Small intestine (tissue), 7 donors: Measurements from ENCODE around the gene RBM23. TPM values are rescaled to one million over a fixed set of nuclear protein-coding genes. Genes with fewer than 3 reads are reported as not detected.

Source experiments
- DNase-seq, 2 donors: peaks; one replicate each; pipeline versions ENCODE4 v3.0.0 to v3.0.0-alpha.2; 2013
- FAIRE-seq: peaks from 2 replicates; lab custom pipeline; 2012; peaks lifted over from hg19 to GRCh38; lab: Jason Lieb, UNC
- H3K27ac ChIP-seq, 3 donors: one replicate each; pipeline ENCODE4 v1.5.1; 2013; ENCODE audit warnings: low read length in 2 of 3, mild to moderate bottlenecking in 2 of 3, control low read depth in 1 of 3, inconsistent platforms in 1 of 3, low read depth in 1 of 3, moderate library complexity in 1 of 3
- H3K27me3 ChIP-seq, 3 donors: one replicate each; pipeline ENCODE4 v1.6.1; 2013; ENCODE audit warnings: low read length in 3 of 3, inconsistent platforms in 1 of 3; ENCODE audit not compliant: control insufficient read depth in 3 of 3, insufficient read depth in 3 of 3
- H3K36me3 ChIP-seq, 3 donors: one replicate each; pipeline ENCODE4 v1.6.1; 2013; ENCODE audit warnings: low read length in 3 of 3, inconsistent platforms in 1 of 3, low read depth in 1 of 3, mild to moderate bottlenecking in 1 of 3, moderate library complexity in 1 of 3; ENCODE audit not compliant: control insufficient read depth in 3 of 3, insufficient read depth in 2 of 3
- H3K4me1 ChIP-seq, 3 donors: one replicate each; pipeline ENCODE4 v1.6.1; 2013; ENCODE audit warnings: low read length in 2 of 3, inconsistent platforms in 1 of 3, low read depth in 1 of 3, mild to moderate bottlenecking in 1 of 3, moderate library complexity in 1 of 3; ENCODE audit not compliant: control insufficient read depth in 3 of 3, insufficient read depth in 2 of 3
- H3K4me3 ChIP-seq, 3 donors: one replicate each; pipeline ENCODE4 v1.5.1; 2013; ENCODE audit warnings: low read length in 3 of 3, control low read depth in 1 of 3, inconsistent platforms in 1 of 3, low read depth in 1 of 3, mild to moderate bottlenecking in 1 of 3, moderate library complexity in 1 of 3
- H3K9me3 ChIP-seq, 2 donors: one replicate each; pipeline ENCODE4 v1.6.1; 2013; ENCODE audit warnings: low read depth in 1 of 2, low read length in 1 of 2; ENCODE audit not compliant: control insufficient read depth in 2 of 2, insufficient read depth in 1 of 2
- WGBS, 3 donors: extraction: QIAGEN DNeasy Blood & Tissue Kit; methylation state at CpG; one replicate each; pipeline ENCODE4 v1.1.7; 2013; 5-methylcytosine and 5-hydroxymethylcytosine counted together
- polyA plus RNA-seq, 4 donors: library from polyadenylated mRNA; stranded (reverse) in 3 of 4; unstranded in 1 of 4; fragments of 200-250 nt in 3 of 4; fragments of 120-200 nt in 1 of 4; gene quantifications; one replicate each; pipeline versions ENCODE4 v1.2.1 to v1.2.3, GENCODE V29; 2013
- donor health status: healthy with polysubstance abuse.
- donor health status: control.
- donor health status: control.
- donor health status: Bipolar disorder and iron deficiency.
- donor health status: healthy.

Gene RBM23
- polyA plus RNA-seq, 4 donors: 35.8 to 77.8 (median 39.1) TPM

GRCh38 chr14:22844221-22845102, 74.5 kb downstream of the RBM23 start:
- FAIRE-seq: no peak
- H3K4me1 ChIP-seq: peaks cover 0 to 14% (median 0%) of the 10 kb centered on the region in 3 donors
- H3K9me3 ChIP-seq: no peaks in the 10 kb centered on the region
- no peak overlapping the region for H3K4me3 ChIP-seq
- no peak overlapping the region for H3K27ac ChIP-seq
- H3K27me3 ChIP-seq: no peaks in the 10 kb centered on the region
- H3K36me3 ChIP-seq: peaks cover 6 to 89% (median 8%) of the 10 kb centered on the region in 3 donors
- WGBS, 3 donors: 86 to 92% (median 90%) methylated on average over 20 to 22 of the region's 22 CpGs
- no peak for DNase-seq

Other genes starting within 250 kb of the RBM23 start
- 100 to 1,000 TPM; 101 to 128 (median 117) TPM for gene OXA1L, start 152.5 kb downstream of the RBM23 start, polyA plus RNA-seq
- 100 to 1,000 TPM in 3 of 4 donors, 10 to 100 TPM in 1; 52.9 to 697 (median 287) TPM for gene SLC7A7, start 103.7 kb downstream of the RBM23 start, polyA plus RNA-seq
- gene MRPL52, start 89.3 kb downstream of the RBM23 start, polyA plus RNA-seq: 100 to 1,000 TPM; 106 to 164 (median 132) TPM
- gene MMP14, start 82.6 kb downstream of the RBM23 start, polyA plus RNA-seq: 100 to 1,000 TPM in 1 of 4 donors, 10 to 100 TPM in 2, 1 to 10 TPM in 1; 6.9 to 105 (median 58.2) TPM
- gene LRP10, start 47.4 kb downstream of the RBM23 start, polyA plus RNA-seq: 100 to 1,000 TPM in 1 of 4 donors, 10 to 100 TPM in 3; 19.7 to 107 (median 57.8) TPM
- 1 to 10 TPM in 1 of 4 donors, under 1 TPM in 3; 0.45 to 1.1 (median 0.85) TPM for gene REM2, start 35.9 kb downstream of the RBM23 start, polyA plus RNA-seq
- gene PRMT5, start 10.2 kb upstream of the RBM23 start, polyA plus RNA-seq: 10 to 100 TPM; 13.4 to 58.7 (median 36.4) TPM
- 10 to 100 TPM; 34.0 to 59.6 (median 51.4) TPM for gene HAUS4, start 37.9 kb upstream of the RBM23 start, polyA plus RNA-seq
- gene AJUBA, start 63.4 kb upstream of the RBM23 start, polyA plus RNA-seq: 10 to 100 TPM in 2 of 4 donors, 1 to 10 TPM in 1, under 1 TPM in 1; 0.45 to 18.9 (median 8.5) TPM
- gene C14orf93, start 91.0 kb upstream of the RBM23 start, polyA plus RNA-seq: 10 to 100 TPM in 1 of 4 donors, 1 to 10 TPM in 3; 4.9 to 17.0 (median 7.9) TPM
- 100 to 1,000 TPM in 1 of 4 donors, 10 to 100 TPM in 3; 84.0 to 166 (median 92.8) TPM for gene PSMB5, start 115.8 kb upstream of the RBM23 start, polyA plus RNA-seq
- not detected for gene PSMB11, start 123.1 kb upstream of the RBM23 start, polyA plus RNA-seq
- gene CDH24, start 138.4 kb upstream of the RBM23 start, polyA plus RNA-seq: 1 to 10 TPM in 2 of 4 donors, under 1 TPM in 2; 0.22 to 4.3 (median 2.5) TPM
- gene ACIN1, start 176.0 kb upstream of the RBM23 start, polyA plus RNA-seq: 100 to 1,000 TPM in 1 of 4 donors, 10 to 100 TPM in 3; 53.8 to 228 (median 84.7) TPM
- 10 to 100 TPM; 43.8 to 67.0 (median 64.8) TPM for gene C14orf119, start 176.4 kb upstream of the RBM23 start, polyA plus RNA-seq
- gene CIROP, start 185.8 kb upstream of the RBM23 start, polyA plus RNA-seq: under 1 TPM in 1 of 4 donors, not detected in 3; 0.04 TPM
- gene CEBPE, start 200.1 kb upstream of the RBM23 start, polyA plus RNA-seq: under 1 TPM in 2 of 4 donors, not detected in 2; 0.13 to 0.81 TPM